ENCODE results near the gene SLC25A43. TPM values are rescaled to one million over a fixed set of nuclear protein-coding genes. Genes with fewer than 3 reads are reported as not detected.
A peak's percentile ranks its signal among the peaks of the same experiment; 100 is the strongest.

The SLC25A43 gene
- total RNA-seq, 1 donor from 2014 or later = 10.7 TPM

- DNase-seq = no peak
- Mint-ChIP-seq H3K4me1 (peaks cover 6% of the 10 kb centered on the region), H3K27ac (no peak overlapping the region), H3K27me3 (no peaks in the 10 kb centered on the region), H3K36me3 (ENCODE audit: low read depth) (peaks cover 21% of the 10 kb centered on the region), H3K4me3 (peak overlapping the region; percentile 30), H3K9me3 (no peaks in the 10 kb centered on the region)
- intact Hi-C loops (cut with micrococcal nuclease) = loop anchor here (5.0 kb wide), 2 partner anchors 70 to 475 kb away; partner anchors contain the start of genes NKAP and SLC25A43
Measured at GRCh38 chrX:119466970-119467369, 67.8 kb downstream of the SLC25A43 start.

GRCh38 chrX:119467433-119467832 is 68.3 kb downstream of the SLC25A43 start:
- Mint-ChIP-seq H3K27me3 (no peaks in the 10 kb centered on the region), H3K9me3 (no peaks in the 10 kb centered on the region), H3K27ac (no peak overlapping the region), H3K36me3 (ENCODE audit: low read depth) (peaks cover 21% of the 10 kb centered on the region), H3K4me3 (peak overlapping the region; percentile 94), H3K4me1 (peaks cover 6% of the 10 kb centered on the region)
- intact Hi-C loops (cut with micrococcal nuclease) = loop anchor here (5.0 kb wide), 2 partner anchors 70 to 475 kb away; partner anchors contain the start of genes NKAP and SLC25A43
- DNase-seq = no peak

DNA sequence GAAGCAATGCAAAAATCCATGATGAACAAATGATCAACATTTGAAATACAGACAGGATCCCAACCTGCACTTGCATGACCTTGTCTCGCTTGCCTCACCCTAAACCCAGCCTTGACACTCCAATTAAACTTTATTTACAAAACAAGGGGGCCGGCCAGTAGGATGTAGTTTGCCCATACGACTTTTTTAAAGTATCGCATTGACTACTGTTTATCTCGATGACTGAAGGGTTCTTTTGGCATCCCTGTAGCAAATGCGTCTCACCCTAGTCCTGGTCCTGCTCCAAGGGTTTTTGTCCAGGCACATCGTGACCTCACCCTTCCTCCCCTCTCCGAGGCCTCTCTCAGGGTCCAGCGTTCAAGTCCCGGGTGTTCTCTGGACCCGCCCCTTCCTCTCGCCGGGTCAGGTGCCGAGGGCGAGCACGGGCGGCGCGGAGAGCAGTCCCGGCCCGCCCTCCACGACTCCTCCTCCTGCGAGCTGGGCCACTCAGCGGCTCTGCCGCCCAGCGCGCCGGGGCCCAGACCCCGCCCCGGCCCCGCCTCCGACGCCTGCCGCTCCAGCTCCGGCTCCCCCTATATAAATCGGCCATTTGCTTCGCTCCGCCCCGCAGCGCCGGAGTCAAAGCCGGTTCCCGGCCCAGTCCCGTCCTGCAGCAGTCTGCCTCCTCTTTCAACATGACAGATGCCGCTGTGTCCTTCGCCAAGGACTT is 68.9 kb downstream of the SLC25A43 start, which contains the start of gene SLC25A5:
SLC25A5 (plus strand) TSS at position 603 of the 709 bp plus-strand sequence; CDS start at position 675, 72 bp downstream.
- peak within 1 kb of the TSS; percentile 94 for H3K4me3 Mint-ChIP-seq
- H3K36me3 Mint-ChIP-seq (ENCODE audit: low read depth) = peaks cover 21% of the 10 kb centered on the region
- H3K4me1 Mint-ChIP-seq = peaks cover 6% of the 10 kb centered on the region
- intact Hi-C loops (cut with micrococcal nuclease) = loop anchor here (1.0 to 5.0 kb wide), 5 partner anchors 14 to 1001 kb away; partner anchors contain the start of genes LAMP2, NKAP, PGRMC1 and SLC25A43
- peak within 1 kb of the TSS; percentile 97 for H3K27ac Mint-ChIP-seq
- H3K27me3 Mint-ChIP-seq = no peaks in the 10 kb centered on the region
- no peaks in the 10 kb centered on the region for H3K9me3 Mint-ChIP-seq
- peak; percentile 95 for DNase-seq

GRCh38 chrX:119468551-119469312 is 69.6 kb downstream of the SLC25A43 start:
- Mint-ChIP-seq H3K36me3 (ENCODE audit: low read depth) (peaks cover 21% of the 10 kb centered on the region), H3K9me3 (no peaks in the 10 kb centered on the region), H3K27ac (peak overlapping the region; percentile 97), H3K27me3 (no peaks in the 10 kb centered on the region), H3K4me1 (peaks cover 6% of the 10 kb centered on the region), H3K4me3 (peak overlapping the region; percentile 94)
- DNase-seq = peak; percentile 97
- intact Hi-C loops (cut with micrococcal nuclease) = loop anchor here (1.0 to 5.0 kb wide), 5 partner anchors 14 to 1000 kb away; partner anchors contain the start of genes LAMP2, NKAP, PGRMC1 and SLC25A43

DNA sequence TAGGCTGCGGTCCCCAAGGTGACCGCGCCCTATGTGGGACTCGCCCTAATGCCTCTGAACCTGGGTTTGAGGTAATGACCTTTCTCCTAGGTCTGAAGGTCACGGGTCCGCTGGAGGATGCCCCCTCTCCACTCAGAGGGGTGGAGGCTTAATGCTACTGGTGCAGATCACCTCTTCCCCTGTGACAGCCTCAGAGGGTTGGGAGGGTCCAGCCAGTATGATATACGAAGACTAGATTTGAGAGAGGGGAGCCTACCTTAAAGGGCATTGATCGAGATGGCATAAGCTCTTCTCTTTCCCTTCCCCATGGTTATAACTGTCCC is 70.1 kb downstream of the SLC25A43 start:
- H3K36me3 Mint-ChIP-seq (ENCODE audit: low read depth) = peaks cover 21% of the 10 kb centered on the region
- peaks cover 6% of the 10 kb centered on the region for H3K4me1 Mint-ChIP-seq
- H3K27ac Mint-ChIP-seq = peak overlapping the region; percentile 85
- no peaks in the 10 kb centered on the region for H3K27me3 Mint-ChIP-seq
- H3K9me3 Mint-ChIP-seq = no peaks in the 10 kb centered on the region
- no peak for DNase-seq
- peak overlapping the region; percentile 94 for H3K4me3 Mint-ChIP-seq
- intact Hi-C loops (cut with micrococcal nuclease) = loop anchor here (2.0 to 5.0 kb wide), 4 partner anchors 72 to 1000 kb away; partner anchors contain the start of genes LAMP2, NKAP, PGRMC1 and SLC25A43

DNA sequence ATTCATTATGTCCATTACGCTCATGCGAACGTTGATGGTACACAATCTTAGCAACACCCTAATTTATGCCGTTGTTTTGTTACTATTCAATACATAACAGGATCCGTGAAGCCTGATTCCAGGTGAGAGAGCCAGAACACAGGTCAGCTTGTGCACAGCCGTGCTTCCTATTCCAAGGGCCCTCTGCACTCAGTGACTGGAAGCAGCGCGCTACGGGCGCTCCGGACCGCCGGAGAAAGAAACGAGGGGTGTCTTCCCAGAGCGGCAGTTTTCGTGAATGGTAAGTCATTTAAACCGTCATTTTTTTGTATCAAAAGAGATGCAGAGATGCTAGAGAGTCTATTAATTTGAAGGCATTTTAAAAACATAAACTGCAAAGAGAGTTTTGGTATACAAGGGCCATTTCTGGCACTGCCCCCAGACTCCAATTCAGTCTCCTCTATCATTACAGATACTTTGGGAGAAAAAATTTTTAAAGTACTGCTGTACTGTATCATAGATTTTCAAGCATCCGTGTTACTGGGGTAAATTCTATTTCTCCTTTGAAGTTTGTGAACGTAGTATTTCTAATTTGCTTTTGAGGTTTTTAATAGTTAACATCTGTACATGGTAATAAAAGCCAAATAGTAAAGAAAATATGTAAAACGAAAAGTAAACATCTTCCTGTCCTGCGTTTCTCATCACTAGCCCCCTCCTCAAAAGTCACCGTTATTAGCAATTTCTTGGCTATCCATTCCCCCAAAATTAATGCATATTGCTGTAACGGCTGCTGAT is 75.7 kb downstream of the SLC25A43 start:
- Mint-ChIP-seq H3K27ac (no peak overlapping the region), H3K4me3 (no peak overlapping the region), H3K36me3 (ENCODE audit: low read depth) (peaks cover 13% of the 10 kb centered on the region)

DNA sequence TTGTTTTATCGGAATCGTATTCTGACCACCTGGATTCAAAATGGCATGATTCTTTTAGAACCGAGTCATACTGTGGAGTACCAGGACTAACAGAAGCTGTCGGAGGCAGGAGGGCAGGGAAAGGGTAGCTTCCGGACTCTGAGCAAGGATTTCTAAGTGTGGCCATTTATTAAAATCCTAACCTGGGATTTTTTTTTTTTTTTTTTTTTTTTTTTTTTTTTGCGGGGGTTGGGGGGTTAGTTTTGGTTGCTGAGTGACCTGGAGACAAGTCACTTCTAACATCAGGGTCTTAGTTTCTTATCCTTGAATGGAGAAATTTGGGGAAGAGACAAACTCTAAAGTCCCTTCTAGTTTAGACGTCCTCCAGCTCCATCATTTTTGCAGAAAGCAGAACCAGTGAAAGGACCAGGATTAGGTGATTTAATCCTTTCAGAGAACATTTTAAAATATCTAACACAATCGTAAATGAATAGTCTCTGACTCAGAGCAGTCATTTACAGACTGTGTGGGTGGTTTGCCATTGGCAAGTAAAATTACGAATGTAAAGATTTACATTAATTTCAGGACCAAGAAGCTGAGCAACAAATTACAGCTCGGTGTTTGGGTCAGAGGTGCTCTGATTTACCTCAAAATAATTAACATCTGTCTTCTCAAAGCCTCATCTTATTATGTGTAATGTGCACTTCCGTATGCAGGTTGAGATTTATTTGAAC is 76.4 kb downstream of the SLC25A43 start:
- no peak for DNase-seq
- H3K36me3 Mint-ChIP-seq (ENCODE audit: low read depth) = peaks cover 7% of the 10 kb centered on the region
- H3K27me3 Mint-ChIP-seq = peaks cover 5% of the 10 kb centered on the region
- H3K4me1 Mint-ChIP-seq = peaks cover 6% of the 10 kb centered on the region
- intact Hi-C loops (cut with micrococcal nuclease) = no loop called here
- H3K9me3 Mint-ChIP-seq = no peaks in the 10 kb centered on the region
- H3K27ac Mint-ChIP-seq = no peak overlapping the region
- no peak overlapping the region for H3K4me3 Mint-ChIP-seq

More for the DNA sequence above, 75.7 kb downstream of the SLC25A43 start:
- Mint-ChIP-seq H3K27me3 (peaks cover 5% of the 10 kb centered on the region), H3K4me1 (peaks cover 6% of the 10 kb centered on the region), H3K9me3 (no peaks in the 10 kb centered on the region)
- intact Hi-C loops (cut with micrococcal nuclease) = no loop called here
- DNase-seq = no peak

- peaks cover 5% of the 10 kb centered on the region for H3K27me3 Mint-ChIP-seq
- H3K4me3 Mint-ChIP-seq = no peak overlapping the region
- H3K4me1 Mint-ChIP-seq = peaks cover 6% of the 10 kb centered on the region
- no peak overlapping the region for H3K27ac Mint-ChIP-seq
- no peaks in the 10 kb centered on the region for H3K9me3 Mint-ChIP-seq
- intact Hi-C loops (cut with micrococcal nuclease) = no loop called here
- no peak for DNase-seq
- no peaks in the 10 kb centered on the region for H3K36me3 Mint-ChIP-seq (ENCODE audit: low read depth)
Measured at GRCh38 chrX:119477812-119478232, 78.7 kb downstream of the SLC25A43 start.

- peaks cover 5% of the 10 kb centered on the region for H3K27me3 Mint-ChIP-seq
- no peaks in the 10 kb centered on the region for H3K36me3 Mint-ChIP-seq (ENCODE audit: low read depth)
- peaks cover 8% of the 10 kb centered on the region for H3K4me1 Mint-ChIP-seq
- H3K4me3 Mint-ChIP-seq = no peak overlapping the region
- no peak for DNase-seq
- intact Hi-C loops (cut with micrococcal nuclease) = no loop called here
- H3K27ac Mint-ChIP-seq = no peak overlapping the region
- H3K9me3 Mint-ChIP-seq = no peaks in the 10 kb centered on the region
Measured at GRCh38 chrX:119478504-119478903, 79.4 kb downstream of the SLC25A43 start.

DNA sequence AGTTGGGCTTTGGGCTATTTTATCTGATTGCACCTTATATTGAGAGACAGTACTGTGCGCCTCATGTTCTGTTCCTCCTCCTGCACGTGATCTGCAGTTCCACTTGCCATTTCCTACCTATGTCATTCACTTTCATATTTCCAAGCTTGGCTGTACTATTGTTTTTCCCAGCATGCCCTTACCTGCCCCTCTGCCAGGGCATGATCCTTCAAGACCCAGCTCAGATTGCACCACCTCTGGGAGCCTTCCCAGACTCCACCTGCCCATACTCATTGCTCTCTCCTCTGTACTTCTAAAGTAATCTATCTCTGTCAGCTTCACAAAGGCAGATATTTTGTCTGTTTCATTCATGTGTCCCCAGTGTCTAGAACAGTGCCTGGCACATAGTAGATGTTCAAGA is 80.7 kb downstream of the SLC25A43 start:
- no peak for DNase-seq
- H3K27ac Mint-ChIP-seq = no peak overlapping the region
- no peak overlapping the region for H3K4me3 Mint-ChIP-seq
- H3K9me3 Mint-ChIP-seq = no peaks in the 10 kb centered on the region
- peaks cover 5% of the 10 kb centered on the region for H3K27me3 Mint-ChIP-seq
- H3K36me3 Mint-ChIP-seq (ENCODE audit: low read depth) = no peaks in the 10 kb centered on the region
- H3K4me1 Mint-ChIP-seq = peaks cover 8% of the 10 kb centered on the region
- intact Hi-C loops (cut with micrococcal nuclease) = loop anchor here (10.0 kb wide), 1 partner anchor 125 kb away; the partner anchor contains the start of gene NKRF

GRCh38 chrX:119481323-119481801 is 82.2 kb downstream of the SLC25A43 start:
- intact Hi-C loops (cut with micrococcal nuclease) = loop anchor here (10.0 kb wide), 1 partner anchor 123 kb away; the partner anchor contains the start of gene NKRF
- Mint-ChIP-seq H3K27me3 (peaks cover 2% of the 10 kb centered on the region), H3K27ac (no peak overlapping the region), H3K36me3 (ENCODE audit: low read depth) (no peaks in the 10 kb centered on the region), H3K9me3 (no peaks in the 10 kb centered on the region), H3K4me1 (peaks cover 6% of the 10 kb centered on the region), H3K4me3 (no peak overlapping the region)
- DNase-seq = no peak

GRCh38 chrX:119482041-119482440 is 82.9 kb downstream of the SLC25A43 start:
- peak overlapping the region; percentile 79 for H3K27ac Mint-ChIP-seq

More at GRCh38 chrX:119482041-119482440, 82.9 kb downstream of the SLC25A43 start:
- DNase-seq = no peak
- H3K4me3 Mint-ChIP-seq = peak overlapping the region; percentile 74
- intact Hi-C loops (cut with micrococcal nuclease) = loop anchor here (1.0 to 10.0 kb wide), 2 partner anchors 14 to 123 kb away; partner anchors contain the start of genes NKRF and SLC25A5
- H3K4me1 Mint-ChIP-seq = peaks cover 6% of the 10 kb centered on the region
- H3K27me3 Mint-ChIP-seq = no peaks in the 10 kb centered on the region
- H3K9me3 Mint-ChIP-seq = no peaks in the 10 kb centered on the region
- no peaks in the 10 kb centered on the region for H3K36me3 Mint-ChIP-seq (ENCODE audit: low read depth)
